Uterus (tissue), 2 donors: ENCODE measurements around the gene TCF12.

Experiments
- POLR2A ChIP-seq, 2 donors: fragments of 450-650 bp; IDR thresholded peaks; one replicate each; pipeline ENCODE4 v1.6.1; 2016; ENCODE audit warnings: antibody characterized with exemption in 2 of 2, mild to moderate bottlenecking in 1 of 2, moderate library complexity in 1 of 2
- TF ChIP-seq, protein P1 (sequence below), 4 experiments: fragments of 200-600 bp in 2 of 4; fragments of 450-650 bp in 2 of 4; sonication (generic) in 2 of 4; IDR thresholded peaks; one replicate each; pipeline ENCODE4 v1.5.1; 2016 to 2019; ENCODE audit warnings: antibody characterized with exemption in 4 of 4, mild to moderate bottlenecking in 2 of 4, moderate library complexity in 1 of 4

DNA sequence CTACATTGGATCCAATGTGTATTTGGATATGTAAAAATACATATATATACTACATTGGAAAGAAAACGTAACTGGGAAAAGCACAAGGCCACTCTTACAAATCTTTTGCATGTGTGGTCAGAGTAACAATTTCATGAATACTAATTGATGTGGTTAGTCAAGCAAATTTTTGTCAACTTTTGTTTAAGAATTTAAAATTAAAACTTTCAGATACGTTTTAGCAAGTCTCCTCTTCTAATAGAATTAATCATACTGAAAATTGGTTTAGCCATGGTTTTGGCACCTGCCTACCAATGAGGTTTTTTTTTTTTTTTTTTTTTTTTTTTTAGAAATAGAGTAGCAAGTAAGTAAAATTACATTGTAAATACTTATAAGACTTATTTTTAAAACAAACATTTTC is 304.9 kb downstream of the TCF12 start:
- TF ChIP-seq, protein P1, sequence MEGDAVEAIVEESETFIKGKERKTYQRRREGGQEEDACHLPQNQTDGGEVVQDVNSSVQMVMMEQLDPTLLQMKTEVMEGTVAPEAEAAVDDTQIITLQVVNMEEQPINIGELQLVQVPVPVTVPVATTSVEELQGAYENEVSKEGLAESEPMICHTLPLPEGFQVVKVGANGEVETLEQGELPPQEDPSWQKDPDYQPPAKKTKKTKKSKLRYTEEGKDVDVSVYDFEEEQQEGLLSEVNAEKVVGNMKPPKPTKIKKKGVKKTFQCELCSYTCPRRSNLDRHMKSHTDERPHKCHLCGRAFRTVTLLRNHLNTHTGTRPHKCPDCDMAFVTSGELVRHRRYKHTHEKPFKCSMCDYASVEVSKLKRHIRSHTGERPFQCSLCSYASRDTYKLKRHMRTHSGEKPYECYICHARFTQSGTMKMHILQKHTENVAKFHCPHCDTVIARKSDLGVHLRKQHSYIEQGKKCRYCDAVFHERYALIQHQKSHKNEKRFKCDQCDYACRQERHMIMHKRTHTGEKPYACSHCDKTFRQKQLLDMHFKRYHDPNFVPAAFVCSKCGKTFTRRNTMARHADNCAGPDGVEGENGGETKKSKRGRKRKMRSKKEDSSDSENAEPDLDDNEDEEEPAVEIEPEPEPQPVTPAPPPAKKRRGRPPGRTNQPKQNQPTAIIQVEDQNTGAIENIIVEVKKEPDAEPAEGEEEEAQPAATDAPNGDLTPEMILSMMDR (IDR thresholded peaks at IDR 0.05) = no peak
- no peak for TF ChIP-seq POLR2A (IDR thresholded peaks at IDR 0.05)
